ENCODE results near the gene APBB2.
A peak's percentile ranks its signal among the peaks of the same experiment; 100 is the strongest.
"Not testable (repeated sequence)": the region's sequence is repeated elsewhere in the genome, so short reads cannot be mapped to it uniquely, and the experiment has no call there.

Gene APBB2

DNA sequence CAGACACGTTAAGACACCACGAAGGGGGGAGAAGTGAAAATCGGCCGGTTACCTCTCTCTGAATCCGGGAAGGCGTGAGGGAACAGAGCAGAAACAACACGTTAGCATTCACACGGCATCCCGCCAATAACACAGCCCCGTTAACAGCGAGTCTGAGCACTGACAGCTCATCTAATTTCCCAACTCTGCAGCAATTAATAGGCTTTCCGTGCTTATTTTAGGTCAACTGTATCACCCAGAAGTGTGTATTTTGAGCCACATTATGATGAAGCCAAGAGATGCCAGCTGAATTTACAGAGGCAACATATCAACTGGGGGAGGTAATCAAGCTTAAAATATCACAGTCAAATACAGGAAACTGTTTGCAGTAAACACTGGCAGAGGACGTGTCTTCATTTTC lies 372.0 kb downstream of the APBB2 start:
- no peak for DNase-seq

DNA sequence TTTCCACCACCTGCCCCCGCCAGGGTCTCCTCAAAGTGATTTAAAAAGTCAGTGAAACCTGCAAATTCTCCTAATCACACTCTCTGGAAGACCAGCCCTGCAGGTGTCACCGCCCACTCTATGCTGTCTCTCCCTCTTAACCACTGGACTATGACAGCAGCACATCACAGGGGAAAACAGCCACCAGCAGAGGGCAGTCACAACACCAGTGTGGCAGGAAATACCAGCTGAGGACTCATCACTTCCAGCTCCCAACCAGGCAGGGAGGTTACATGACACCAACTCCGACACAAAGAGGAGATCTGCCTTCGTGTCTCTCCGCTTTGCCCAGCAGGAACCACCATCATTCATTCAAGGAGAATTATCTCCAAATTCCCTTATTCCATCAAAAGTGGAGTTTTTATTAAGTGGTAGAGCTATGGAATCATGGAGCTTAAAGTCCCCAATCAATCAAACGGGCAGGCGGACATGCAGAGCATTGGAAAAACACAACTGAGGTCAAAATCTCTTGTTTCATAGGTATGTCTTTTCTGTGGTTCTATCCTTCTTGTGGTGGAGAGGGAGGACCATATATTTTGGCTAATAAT lies 373.3 kb downstream of the APBB2 start:
- peak; percentile 13 for DNase-seq

DNA sequence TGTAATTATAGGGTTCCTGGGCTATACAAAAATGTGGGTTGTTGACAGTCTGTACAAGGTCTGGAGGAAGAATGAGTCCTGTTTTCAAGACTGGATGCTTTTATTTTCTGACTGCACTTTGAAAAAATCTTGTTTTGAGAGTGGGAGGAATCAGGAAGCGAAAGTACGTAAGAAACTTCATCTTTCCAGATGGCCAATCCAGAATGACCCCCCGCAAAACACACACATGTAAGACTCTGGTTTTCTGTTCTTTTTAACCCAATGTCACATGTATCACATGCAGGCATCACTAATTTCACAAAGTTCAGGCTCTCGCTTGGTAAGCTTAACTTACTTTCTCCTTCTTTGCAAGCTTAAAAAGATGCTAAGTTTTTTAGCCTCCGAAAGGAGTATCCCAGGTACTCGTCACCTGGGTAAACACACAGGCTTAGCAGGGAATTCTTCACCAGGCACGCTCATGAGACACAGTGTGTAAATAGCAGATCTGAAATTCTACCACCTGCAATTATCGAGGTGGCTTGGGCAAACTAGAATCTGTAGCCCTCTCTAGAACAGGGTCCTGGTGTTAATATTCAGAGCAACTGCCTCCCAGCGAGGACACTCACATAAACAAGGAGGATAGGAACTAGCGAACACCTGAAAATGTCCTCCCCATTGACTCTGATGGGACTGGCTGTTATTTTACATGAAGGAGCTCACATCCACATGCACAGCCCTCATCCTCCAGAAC lies 373.9 kb downstream of the APBB2 start:
- no peak for DNase-seq

DNA sequence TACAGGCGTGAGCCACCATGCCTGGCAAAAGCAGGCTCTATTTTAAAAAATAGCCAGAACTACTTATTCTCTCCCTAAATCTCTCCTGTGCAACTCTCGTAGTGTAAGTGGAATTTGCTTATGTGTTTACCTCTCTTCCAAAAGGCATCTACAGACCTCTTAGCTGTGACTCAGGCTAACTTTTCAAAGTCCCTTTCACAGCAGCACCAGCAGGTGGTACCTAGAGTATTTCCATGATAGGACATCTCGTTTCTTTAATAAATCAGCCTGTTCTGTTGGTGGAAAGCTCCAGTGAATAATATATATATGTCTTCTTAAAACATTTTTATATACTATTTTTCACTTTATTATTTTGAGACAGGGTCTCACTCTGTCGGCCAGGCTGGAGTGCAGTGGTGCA lies 375.6 kb downstream of the APBB2 start:
- DNase-seq: no peak

DNA sequence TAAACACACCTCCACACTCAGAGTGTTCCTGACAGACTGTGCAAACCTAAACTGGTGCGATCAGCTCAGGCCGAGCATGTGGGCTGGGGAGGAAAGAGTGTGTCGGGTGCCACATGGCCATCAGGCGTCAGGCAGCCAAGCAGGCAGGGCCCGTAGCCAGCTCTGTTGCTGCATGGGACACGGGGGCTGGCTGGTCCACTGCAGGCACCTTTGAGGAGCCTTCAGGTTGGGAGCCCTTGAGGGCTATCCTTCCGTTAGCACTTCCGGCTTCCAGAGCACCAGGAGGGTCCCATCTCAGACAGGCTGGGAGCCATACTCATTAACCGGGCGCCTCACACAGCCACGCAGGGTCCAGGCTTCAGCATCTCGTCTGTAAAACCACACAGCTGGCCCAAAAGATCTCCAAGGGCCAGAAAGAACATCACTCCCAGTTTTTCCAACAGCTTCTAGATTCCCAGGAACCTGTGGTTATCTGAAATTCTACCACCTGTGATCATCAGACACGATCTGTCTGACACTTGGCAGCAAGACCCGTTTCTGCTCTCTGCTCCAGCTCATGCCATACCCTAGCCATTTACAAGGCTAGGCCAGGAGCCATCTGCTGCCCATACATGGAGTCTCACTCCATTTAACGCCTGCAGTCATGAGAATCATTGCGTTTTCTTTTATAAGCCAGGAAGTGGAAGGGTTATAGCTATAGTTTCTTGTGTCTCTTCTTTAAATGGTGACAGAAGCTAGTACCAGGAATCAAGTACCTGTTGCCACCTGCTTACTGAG lies 377.1 kb downstream of the APBB2 start:
- DNase-seq: no peak

DNA sequence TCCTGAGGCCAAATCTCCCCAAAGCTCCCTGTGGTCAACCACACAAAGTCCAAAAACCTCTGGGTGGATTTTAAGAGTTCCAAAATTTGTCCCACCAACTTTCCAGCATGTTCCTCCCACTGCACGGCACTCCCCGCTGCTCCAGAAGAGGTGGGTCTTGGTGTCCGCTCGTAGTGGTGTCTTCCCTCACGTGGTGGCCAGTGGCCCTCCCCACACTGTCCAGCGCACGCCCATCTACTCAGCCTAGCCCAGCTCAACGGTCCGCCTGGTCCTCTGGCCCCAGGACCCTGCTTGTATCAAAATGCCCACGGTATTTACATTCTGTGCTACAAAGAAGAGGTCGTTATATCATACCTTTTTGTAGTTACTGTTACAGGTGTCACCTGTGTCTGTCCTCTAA lies 381.1 kb downstream of the APBB2 start:
- DNase-seq: no peak

DNA sequence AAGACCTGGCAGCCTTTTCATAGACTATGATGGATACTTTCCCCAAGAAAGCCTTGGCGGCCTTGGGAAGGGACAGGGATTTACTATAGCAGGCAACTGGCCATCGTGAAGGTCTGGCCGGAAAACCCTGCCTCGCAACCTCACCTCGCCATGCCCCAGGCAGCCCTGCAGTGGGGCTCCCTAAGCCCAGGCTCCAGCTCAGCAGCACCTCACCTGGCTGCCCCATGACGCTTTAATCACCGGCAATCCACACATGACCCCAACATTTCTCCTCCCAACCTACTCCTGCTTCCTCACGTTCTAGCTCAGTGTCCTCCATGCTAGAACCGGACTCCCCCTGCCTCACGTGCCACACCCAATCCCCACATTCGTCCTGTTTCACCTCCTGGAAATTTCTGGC lies 382.2 kb downstream of the APBB2 start:
- DNase-seq: no peak

DNA sequence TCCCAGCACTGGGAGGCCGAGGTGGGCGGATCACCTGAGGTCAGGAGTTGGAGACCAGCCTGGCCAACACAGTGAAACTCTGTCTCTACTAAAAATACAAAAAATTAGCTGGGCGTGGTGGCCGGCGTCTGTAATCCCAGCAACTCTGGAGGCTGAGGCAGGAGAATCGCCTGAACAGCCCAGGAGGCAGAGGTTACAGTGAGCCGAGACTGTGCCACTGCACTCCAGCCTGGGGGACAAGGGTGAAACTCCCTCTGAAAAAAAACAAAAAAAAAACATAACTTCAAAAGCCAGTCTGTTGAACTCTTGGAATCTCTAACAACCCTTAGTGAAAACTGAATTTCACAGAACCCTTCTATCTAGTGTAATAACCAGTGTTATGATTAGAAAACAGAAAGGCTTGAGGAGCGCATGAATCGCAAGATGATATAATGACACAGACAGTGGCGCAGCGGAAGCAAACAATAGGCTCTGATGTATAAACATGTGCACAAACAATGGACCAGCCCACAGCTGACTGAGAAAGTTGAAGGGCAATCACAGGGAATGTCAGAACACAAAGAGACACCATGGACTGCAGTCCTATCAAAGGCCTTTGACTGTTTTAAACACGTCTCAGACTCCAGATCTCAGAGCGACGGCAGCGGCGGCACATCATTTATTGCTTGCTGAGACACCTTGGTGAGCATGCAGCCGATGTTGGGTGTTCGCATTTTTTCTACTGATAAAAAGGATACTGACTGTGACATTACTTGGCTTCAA lies 383.0 kb downstream of the APBB2 start:
- no peak for DNase-seq

DNA sequence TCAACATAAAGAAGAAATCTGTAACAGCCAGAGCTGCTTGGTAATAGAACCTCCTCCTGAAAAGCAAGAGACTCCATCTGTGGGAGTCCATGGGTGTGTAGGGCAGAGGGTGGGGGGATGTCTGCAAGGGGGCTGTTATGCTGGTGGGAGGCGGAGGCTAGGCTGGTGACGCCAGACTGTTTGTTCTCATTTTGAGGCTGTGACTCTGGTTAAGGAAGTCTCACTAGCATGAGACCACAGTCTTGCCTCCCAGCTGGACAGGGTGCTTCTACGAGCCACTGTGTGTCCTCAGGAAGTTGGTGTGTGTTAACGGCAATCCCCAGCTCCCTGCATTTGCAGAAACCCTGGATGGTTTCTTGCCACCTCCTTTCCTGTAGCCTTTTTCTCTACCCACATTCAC lies 384.8 kb downstream of the APBB2 start:
- no peak for DNase-seq

DNA sequence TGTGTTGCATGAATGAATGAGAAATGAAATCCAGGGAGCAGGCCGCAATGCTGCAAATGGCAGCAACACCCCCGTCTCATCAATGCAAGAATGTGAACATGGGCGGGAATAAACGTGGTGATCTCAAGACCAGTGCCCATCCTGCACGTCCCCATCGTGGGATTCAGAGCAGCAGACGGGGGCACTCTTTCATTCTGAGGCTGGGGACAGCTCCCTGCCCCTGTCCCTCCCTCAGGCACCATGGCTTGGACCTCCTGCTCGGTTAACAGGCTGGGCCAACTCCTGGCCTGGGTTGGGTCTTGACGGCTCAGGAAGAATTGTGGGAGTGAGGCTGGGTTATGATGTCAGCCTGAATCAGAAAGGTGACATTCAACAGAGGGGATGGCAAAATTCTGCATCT lies 385.7 kb downstream of the APBB2 start:
- no peak for DNase-seq

DNA sequence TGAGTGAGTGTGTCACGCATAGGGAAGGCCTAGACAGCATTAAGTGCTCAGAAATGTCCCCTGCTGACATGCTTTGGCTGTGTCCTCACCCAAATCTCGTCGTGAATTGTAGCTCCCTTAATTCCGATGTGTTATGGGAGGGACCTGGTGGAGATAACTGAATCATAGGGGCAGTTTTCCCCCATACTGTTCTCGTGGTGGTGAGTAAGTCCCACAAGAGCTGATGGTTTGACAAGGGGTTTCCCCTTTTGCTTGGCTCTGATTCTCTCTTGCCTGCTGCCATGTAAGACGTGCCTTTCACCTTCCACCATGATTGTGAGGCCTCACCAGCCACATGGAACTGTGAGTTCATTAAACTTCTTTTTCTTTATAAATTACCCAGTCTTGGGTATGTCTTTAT lies 386.6 kb downstream of the APBB2 start:
- no peak for DNase-seq

DNA sequence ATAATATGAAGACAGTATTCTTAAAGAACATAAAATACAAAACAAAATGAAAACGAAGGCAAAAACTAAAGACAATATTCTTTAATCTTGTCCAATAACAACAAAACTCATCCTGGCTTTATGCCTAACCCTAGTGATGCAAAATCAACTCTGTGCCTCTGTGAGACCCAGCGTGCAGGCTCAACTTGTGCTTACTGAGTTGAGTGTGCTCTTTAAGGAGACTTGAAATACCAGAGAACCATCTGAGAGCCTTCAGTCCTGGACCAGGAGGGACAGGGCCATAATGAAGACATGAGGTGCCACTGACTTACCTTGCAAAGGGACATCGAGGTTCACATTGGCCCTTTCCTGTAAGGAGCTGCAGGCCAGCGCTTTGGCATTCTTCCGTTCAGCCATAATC lies 387.5 kb downstream of the APBB2 start:
- DNase-seq: no peak

DNA sequence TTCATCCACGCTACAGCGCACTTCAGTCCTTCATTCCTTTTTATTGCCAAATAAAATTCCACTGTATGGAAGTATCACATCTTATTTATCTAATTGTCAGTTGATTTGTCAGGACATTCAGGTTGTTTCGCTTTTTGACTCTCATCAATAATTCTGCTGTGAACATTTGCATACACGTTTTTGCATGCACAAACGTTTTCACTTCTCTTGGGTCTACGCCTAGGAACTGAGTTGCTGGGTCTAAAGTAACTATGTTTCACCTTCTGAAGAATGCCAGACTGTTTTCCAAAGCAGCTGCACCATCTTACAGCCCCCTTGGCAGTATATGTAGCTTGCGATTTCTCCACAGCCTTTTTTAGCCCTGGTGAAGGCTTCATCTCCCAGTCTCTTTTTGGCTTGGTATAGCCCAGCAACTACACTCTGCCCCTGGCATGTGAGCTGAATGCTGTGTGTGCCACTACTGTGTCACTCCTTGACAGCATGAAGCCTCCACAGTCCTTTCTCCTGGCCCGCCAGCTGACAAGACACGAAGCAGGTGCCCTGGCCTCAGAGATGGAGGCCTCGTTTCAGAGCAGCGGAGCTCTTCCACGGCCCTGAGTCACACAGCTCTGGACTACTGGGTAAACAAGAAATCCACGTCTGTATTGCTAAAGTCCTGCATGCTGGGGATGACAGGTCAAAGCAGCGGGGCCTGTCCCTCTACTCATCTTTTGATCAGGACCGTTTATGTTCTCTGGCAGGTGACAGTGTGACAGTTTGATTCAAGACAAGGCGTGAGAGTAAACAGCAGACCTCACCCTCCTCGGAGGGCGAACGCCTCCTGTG lies 389.1 kb downstream of the APBB2 start:
- DNase-seq: no peak

DNA sequence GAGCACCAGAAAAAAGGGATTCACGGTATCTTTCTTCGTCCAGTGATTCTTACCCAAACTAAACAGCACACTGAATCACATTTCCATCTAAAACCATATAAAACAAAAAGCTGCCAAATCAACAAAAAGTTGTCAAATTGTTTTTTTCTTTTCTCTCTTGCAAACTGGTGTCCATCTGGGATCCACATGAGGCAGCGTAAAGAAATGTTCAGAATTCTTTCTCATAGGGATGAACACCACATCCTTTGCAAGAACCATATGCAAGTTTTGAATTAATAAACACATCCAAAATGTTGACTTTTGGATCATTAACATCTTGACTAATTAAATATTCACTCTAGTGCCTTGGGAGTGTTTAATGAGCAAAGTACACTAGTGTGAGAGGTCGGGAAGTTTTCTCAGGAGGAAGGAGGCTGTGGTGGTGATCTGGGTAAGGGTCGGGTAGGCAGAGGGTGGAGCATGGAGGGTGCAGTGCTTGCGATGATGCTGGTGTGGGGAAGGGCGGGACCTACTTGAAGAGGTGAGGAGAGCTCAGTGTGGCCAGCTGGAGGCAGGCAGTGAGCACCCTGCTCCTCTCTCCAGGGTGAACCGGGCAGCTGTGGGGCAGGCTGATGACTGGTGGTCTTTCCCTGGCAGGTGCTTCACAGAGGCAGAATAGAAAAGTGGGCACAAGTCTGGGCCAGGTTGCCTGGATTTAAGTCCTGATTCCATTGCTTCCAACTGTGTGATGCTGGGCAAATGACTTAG lies 391.7 kb downstream of the APBB2 start:
- DNase-seq: no peak

DNA sequence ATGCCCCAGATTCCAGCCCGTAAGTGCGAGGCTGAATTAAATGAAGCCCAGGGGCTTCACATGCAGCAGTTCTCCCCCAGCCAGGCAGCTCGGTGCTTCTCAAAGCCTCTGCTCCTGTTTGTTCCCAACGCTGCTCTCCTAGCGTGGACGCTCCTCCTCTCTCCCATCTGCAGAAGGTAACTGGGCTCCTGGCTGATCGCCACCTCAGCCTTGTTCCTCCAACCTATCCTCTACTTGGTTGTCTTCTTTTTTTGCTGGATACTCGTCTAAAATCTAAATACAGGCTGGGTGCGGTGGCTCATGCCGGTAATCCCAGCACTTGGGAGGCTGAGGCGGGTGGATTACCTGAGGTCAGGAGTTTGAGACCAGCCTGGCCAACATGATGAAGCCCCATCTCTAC lies 394.2 kb downstream of the APBB2 start:
- no peak for DNase-seq

DNA sequence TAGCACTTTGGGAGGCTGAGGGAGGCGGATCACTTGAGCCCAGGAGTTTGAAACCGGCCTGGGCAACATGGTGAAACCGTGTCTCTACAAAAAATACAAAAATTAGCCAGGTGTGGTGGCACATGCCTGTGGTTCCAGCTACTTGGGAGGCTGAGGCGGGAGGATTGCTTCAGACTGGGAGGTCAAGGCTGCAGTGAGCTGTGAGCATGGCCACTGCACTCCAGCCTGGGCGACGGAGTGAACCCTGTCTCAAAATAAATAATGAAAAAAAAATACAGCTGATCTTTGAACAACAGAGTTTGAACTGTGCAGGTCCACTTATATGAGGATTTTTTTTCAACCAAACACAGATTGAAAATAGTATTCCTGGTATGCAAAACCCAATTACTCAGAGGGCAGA lies 397.2 kb downstream of the APBB2 start:
- not testable (repeated sequence) for DNase-seq

DNA sequence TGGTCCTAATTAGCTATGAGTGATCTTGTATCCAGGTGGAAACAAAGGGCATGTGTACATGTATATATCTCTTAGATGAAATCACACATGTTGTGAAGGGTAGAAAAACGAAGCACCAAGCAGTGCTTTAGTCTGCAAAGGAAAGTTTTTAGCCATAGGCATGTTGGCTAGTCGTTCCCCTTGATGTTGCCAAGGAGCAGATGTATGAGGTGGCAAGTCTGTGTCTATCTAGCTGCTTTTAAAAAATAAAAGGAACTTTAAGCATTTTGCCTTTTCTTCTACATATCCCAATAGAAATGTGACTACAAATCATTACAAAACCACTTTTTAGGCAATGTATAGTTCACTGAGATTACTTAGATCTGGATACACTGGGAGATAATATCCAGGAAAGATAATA lies 401.5 kb downstream of the APBB2 start:
- DNase-seq: no peak

DNA sequence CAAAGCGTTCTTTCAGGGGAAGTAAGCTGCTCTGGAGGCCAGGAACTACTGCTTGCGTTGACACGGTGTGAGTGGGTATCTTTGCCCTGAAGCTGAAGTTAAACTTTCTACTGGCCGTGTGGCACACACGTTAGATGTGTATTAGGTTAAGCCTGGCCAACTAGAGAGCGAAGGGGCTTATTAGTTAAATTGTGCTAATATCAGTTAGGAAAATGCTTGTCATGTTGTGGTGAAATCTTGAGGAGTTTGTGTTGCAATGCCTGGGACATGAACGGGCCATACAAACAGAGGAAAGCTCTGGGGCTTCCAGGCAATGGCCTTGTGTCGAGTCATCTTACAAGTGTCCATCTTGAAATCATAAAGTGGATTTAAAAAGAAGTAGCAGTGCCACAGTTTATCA lies 402.0 kb downstream of the APBB2 start:
- no peak for DNase-seq

DNA sequence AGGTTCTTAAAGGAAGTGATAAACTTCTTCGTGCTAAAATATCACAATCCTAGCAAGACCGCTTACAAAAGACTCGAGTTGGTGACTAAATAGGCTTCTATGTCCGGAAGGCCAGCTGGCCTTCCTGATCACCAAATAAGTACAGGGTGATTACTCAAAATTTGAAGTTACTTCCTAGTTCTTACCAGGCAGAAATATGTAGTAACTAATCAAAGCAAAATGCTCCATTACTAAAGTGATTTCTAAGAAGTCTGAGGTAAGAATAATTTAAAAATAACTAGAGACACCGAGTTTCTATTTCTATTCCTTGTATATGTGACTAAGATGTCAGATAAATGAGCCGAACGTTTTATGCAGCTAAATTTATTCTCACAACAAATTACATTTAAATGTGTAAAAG lies 402.4 kb downstream of the APBB2 start:
- DNase-seq: no peak

DNA sequence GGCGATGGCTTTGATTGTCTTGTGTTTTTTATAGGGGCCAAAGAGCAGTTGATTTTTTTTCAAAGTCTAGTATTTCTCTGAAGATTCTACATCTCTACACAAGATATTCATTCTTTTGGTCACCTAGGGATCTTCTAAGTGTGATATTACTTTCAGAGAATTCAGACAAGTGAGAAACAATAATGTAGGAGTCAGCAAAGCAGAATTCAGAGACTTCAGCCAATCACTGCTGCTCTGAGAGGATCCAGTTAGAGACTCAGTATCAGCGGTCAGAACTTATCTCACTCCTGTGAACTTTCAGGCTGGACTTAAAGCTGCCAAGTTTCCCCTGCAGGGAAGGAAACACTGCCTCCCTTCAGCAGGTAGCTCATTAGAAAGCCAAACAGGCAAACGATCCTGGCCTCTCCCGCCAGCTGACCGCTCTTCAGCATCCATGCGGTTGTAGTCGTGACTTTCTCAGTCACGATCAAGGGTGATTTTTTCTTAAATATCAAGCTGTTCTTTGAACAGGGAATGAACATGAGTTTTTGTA lies 405.4 kb downstream of the APBB2 start:
- no peak for DNase-seq

DNA sequence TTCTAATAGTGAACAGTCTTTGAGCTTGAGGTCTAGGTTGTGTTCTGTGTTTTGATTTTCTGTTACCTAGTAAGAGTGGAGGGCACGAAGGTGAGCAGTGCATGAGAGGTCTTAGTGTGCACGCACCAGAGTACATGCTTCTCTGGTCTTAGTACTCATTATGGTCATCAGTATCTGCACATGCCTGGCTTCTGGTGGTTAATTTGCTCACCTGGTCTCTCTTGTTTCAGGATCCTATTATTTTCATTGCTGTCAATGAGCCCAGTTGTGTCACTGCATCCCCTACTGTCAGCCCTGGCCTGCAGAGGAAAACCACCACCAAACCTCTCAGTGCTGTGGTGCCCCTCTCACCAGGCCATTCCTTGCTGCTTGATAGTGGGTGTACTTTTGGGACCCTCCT lies 409.7 kb downstream of the APBB2 start:
- no peak for DNase-seq

DNA sequence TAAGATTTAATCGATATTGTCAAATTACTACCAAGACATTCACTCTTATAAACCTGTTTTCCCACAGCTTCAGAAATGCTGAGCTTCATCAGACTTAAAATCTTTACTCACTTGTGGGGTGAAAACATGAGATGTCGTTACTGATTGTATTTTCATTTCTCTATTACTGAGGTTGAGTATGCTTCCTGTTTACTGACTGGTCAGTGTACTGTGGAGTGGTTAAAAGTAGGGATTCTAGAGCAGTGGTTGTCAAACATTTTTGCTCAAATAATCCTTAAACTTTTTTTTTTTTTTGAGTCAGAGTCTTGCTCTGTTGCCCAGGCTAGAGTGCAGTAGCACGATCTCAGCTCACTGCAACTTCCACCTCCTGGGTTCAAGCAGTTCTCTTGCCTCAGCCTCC lies 414.3 kb downstream of the APBB2 start:
- no peak for DNase-seq
